ENCODE measurements around the gene GJB1.
"Not testable (repeated sequence)": the region's sequence is repeated elsewhere in the genome, so short reads cannot be mapped to it uniquely, and the experiment has no call there.

The GJB1 gene

GRCh38 chrX:71222929-71223328, at the start of gene GJB1:
GJB1 (plus strand) TSS chrX:71223224; CDS start chrX:71223708, 484 bp downstream.
- DNase-seq, result no peak

GRCh38 chrX:71173440-71173839, 49.6 kb upstream of the GJB1 start:
- no peak for DNase-seq

GRCh38 chrX:71174795-71175194, 48.2 kb upstream of the GJB1 start:
- DNase-seq, result no peak

- DNase-seq, result no peak
These were observed 47.5 kb upstream of the GJB1 start for GRCh38 chrX:71175531-71175930.

GRCh38 chrX:71177327-71177726, 45.7 kb upstream of the GJB1 start:
- no peak for DNase-seq

- DNase-seq, result peak; percentile 10 to 32
These were observed 44.1 kb upstream of the GJB1 start for GRCh38 chrX:71178908-71179307.

GRCh38 chrX:71180579-71181265, 42.3 kb upstream of the GJB1 start:
- DNase-seq, result not testable (repeated sequence)

- no peak for DNase-seq
These were observed 41.5 kb upstream of the GJB1 start for GRCh38 chrX:71181558-71181909.

GRCh38 chrX:71181910-71182799, 40.9 kb upstream of the GJB1 start:
- peak; percentile 93 to 95 for DNase-seq

- DNase-seq, result no peak
These were observed 40.2 kb upstream of the GJB1 start for GRCh38 chrX:71182871-71183270.

- no peak for DNase-seq
These were observed 39.7 kb upstream of the GJB1 start for GRCh38 chrX:71183341-71183740.

- DNase-seq, result no peak
These were observed 38.9 kb upstream of the GJB1 start for GRCh38 chrX:71184092-71184491.

GRCh38 chrX:71184803-71185495, 38.1 kb upstream of the GJB1 start:
- DNase-seq, result no peak

- DNase-seq, result no peak
These were observed 31.8 kb upstream of the GJB1 start for GRCh38 chrX:71191248-71191647.

- DNase-seq, result no peak
These were observed 26.9 kb upstream of the GJB1 start for GRCh38 chrX:71195964-71196649.

GRCh38 chrX:71198066-71198465, 25.0 kb upstream of the GJB1 start:
- DNase-seq, result no peak

- DNase-seq, result no peak
These were observed 23.6 kb upstream of the GJB1 start for GRCh38 chrX:71199252-71200008.

GRCh38 chrX:71210816-71211215, 12.2 kb upstream of the GJB1 start:
- DNase-seq, result no peak

- DNase-seq, result no peak
These were observed 10.5 kb upstream of the GJB1 start for GRCh38 chrX:71212536-71212935.

- DNase-seq, result no peak
These were observed 8.9 kb upstream of the GJB1 start for GRCh38 chrX:71214152-71214551.

GRCh38 chrX:71214604-71215337, 8.3 kb upstream of the GJB1 start:
- no peak for DNase-seq

Data from SW 1271 (cell line).